Measurements from ENCODE around the gene NR1I3.

DNA sequence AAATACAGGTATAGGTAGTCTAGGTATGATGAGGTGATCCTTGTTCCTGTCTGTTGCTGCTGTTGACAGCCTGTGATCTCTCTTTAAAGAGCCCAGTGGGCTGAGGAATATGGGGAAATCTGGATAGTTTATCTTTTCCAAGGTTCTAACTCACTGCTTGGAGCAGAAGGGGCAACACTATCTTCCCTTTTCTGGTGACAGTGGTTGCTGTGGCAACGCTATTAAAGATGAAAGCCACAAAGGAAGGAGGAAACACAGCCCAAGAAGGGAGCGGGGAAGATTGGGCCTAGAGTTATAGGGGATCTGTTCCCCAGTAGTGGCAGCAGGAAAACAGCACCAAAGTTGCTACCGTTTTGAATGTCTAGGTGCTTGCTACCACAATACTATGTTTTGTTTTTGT lies 29.3 kb upstream of the NR1I3 start:
- TF ChIP-seq, protein P1, sequence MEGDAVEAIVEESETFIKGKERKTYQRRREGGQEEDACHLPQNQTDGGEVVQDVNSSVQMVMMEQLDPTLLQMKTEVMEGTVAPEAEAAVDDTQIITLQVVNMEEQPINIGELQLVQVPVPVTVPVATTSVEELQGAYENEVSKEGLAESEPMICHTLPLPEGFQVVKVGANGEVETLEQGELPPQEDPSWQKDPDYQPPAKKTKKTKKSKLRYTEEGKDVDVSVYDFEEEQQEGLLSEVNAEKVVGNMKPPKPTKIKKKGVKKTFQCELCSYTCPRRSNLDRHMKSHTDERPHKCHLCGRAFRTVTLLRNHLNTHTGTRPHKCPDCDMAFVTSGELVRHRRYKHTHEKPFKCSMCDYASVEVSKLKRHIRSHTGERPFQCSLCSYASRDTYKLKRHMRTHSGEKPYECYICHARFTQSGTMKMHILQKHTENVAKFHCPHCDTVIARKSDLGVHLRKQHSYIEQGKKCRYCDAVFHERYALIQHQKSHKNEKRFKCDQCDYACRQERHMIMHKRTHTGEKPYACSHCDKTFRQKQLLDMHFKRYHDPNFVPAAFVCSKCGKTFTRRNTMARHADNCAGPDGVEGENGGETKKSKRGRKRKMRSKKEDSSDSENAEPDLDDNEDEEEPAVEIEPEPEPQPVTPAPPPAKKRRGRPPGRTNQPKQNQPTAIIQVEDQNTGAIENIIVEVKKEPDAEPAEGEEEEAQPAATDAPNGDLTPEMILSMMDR (IDR thresholded peaks at IDR 0.05 in 4 of 5, conservative IDR thresholded peaks at IDR 0.05 in 1 of 5), result no peak
- TF ChIP-seq POLR2A (IDR thresholded peaks at IDR 0.05), result no peak

All from gastrocnemius medialis (tissue), 4 donors.